Suprapubic skin (tissue), 4 donors: ENCODE data around the gene STXBP2. TPM values are rescaled to one million over a fixed set of nuclear protein-coding genes. Genes with fewer than 3 reads are reported as not detected.

Experiments
- DNase-seq, 2 donors: peaks; one replicate each; pipeline ENCODE4 v3.0.0-alpha.2; 2019; ENCODE audit warnings: low spot score in 2 of 2
- H3K27ac ChIP-seq: fragments of 200-600 bp; sonication (generic); one replicate; pipeline ENCODE4 v1.5.1; 2019
- H3K27me3 ChIP-seq: fragments of 200-600 bp; sonication (generic); one replicate; pipeline ENCODE4 v1.5.1; 2019
- H3K36me3 ChIP-seq: fragments of 200-600 bp; sonication (generic); one replicate; pipeline ENCODE4 v1.5.1; 2019
- H3K4me1 ChIP-seq: fragments of 200-600 bp; sonication (generic); one replicate; pipeline ENCODE4 v1.5.1; 2019
- H3K4me3 ChIP-seq: fragments of 200-600 bp; sonication (generic); one replicate; pipeline ENCODE4 v1.5.1; 2019; ENCODE audit warnings: mild to moderate bottlenecking
- H3K9me3 ChIP-seq: fragments of 200-600 bp; sonication (generic); one replicate; pipeline ENCODE4 v1.5.1; 2019
- CTCF ChIP-seq, 2 donors: fragments of 200-600 bp in 1 of 2; fragments of 450-650 bp in 1 of 2; sonication (generic) in 1 of 2; IDR thresholded peaks; one replicate each; pipeline ENCODE4 v1.5.1; 2016 to 2019; ENCODE audit warnings: antibody characterized with exemption in 2 of 2, mild to moderate bottlenecking in 1 of 2, moderate library complexity in 1 of 2
- EP300 ChIP-seq: sonication (generic); formaldehyde crosslinking; IDR thresholded peaks from one replicate; pipeline ENCODE4 v1.6.1; 2017; ENCODE audit warnings: antibody characterized with exemption
- POLR2A ChIP-seq, 2 donors: fragments of 450-650 bp; IDR thresholded peaks; one replicate each; pipeline ENCODE4 v1.6.1; 2017; ENCODE audit warnings: antibody characterized with exemption in 2 of 2, mild to moderate bottlenecking in 2 of 2, moderate library complexity in 2 of 2
- POLR2AphosphoS5 ChIP-seq, 3 donors: sonication (generic); formaldehyde crosslinking; IDR thresholded peaks; one replicate each; pipeline ENCODE4 v1.6.1; 2017; ENCODE audit warnings: antibody characterized with exemption in 3 of 3
- WGBS: methylation state at CpG from one replicate; pipeline ENCODE4 v1.1.5; 2018; 5-methylcytosine and 5-hydroxymethylcytosine counted together
- total RNA-seq, 4 donors: library from RNA; depleted of rRNA; stranded (reverse); fragments of >200 nt; gene quantifications; one replicate each; pipeline ENCODE4 v1.1.0, GENCODE V29; 2016

Gene STXBP2
- total RNA-seq, 4 donors from 2014 or later = 41.2 to 88.7 (median 50.9) TPM

- DNase-seq = no peak
- H3K4me3 ChIP-seq = no peak overlapping the region
- H3K4me1 ChIP-seq = no peaks in the 10 kb centered on the region
- TF ChIP-seq POLR2AphosphoS5 (IDR thresholded peaks at IDR 0.05) (no peak), POLR2A (IDR thresholded peaks at IDR 0.05) (no peak), CTCF (IDR thresholded peaks at IDR 0.05) (no peak), EP300 (no peak)
- no peak overlapping the region for H3K27ac ChIP-seq
- no peaks in the 10 kb centered on the region for H3K27me3 ChIP-seq
- H3K36me3 ChIP-seq = peaks cover 56% of the 10 kb centered on the region
- H3K9me3 ChIP-seq = no peaks in the 10 kb centered on the region
- WGBS = 94% methylated on average over 13 of the region's 31 CpGs
Measured at GRCh38 chr19:7610491-7611240, 26.2 kb upstream of the STXBP2 start.

- H3K36me3 ChIP-seq = peaks cover 49% of the 10 kb centered on the region
- H3K9me3 ChIP-seq = no peaks in the 10 kb centered on the region
- H3K4me1 ChIP-seq = no peaks in the 10 kb centered on the region
- H3K4me3 ChIP-seq = no peak overlapping the region
- H3K27ac ChIP-seq = no peak overlapping the region
- TF ChIP-seq POLR2AphosphoS5 (IDR thresholded peaks at IDR 0.05) (no peak), CTCF (IDR thresholded peaks at IDR 0.05) (no peak), POLR2A (IDR thresholded peaks at IDR 0.05) (no peak), EP300 (no peak)
- H3K27me3 ChIP-seq = no peaks in the 10 kb centered on the region
- 84% methylated on average over 32 of the region's 41 CpGs for WGBS
- DNase-seq = no peak
Measured at GRCh38 chr19:7611541-7612279, 25.2 kb upstream of the STXBP2 start.

- 91% methylated on average over 22 of the region's 81 CpGs for WGBS
- peaks cover 54% of the 10 kb centered on the region for H3K36me3 ChIP-seq
- H3K9me3 ChIP-seq = no peaks in the 10 kb centered on the region
Measured at GRCh38 chr19:7612282-7613274, 24.3 kb upstream of the STXBP2 start.

GRCh38 chr19:7614859-7615741 lies 21.8 kb upstream of the STXBP2 start:
- Histone ChIP-seq H3K9me3 (no peaks in the 10 kb centered on the region), H3K4me1 (peaks cover 23% of the 10 kb centered on the region), H3K27ac (no peak overlapping the region), H3K36me3 (peaks cover 68% of the 10 kb centered on the region), H3K27me3 (no peaks in the 10 kb centered on the region), H3K4me3 (no peak overlapping the region)
- WGBS = 85% methylated on average over 45 of the region's 59 CpGs
- DNase-seq = no peak
- TF ChIP-seq CTCF (IDR thresholded peaks at IDR 0.05) (no peak), POLR2A (IDR thresholded peaks at IDR 0.05) (no peak), POLR2AphosphoS5 (IDR thresholded peaks at IDR 0.05) (no peak), EP300 (no peak)

More at GRCh38 chr19:7612282-7613274, 24.3 kb upstream of the STXBP2 start:
- H3K4me3 ChIP-seq = no peak overlapping the region
- DNase-seq = no peak
- TF ChIP-seq CTCF (IDR thresholded peaks at IDR 0.05) = no peak
- TF ChIP-seq EP300 = no peak
- no peak for TF ChIP-seq POLR2A (IDR thresholded peaks at IDR 0.05)
- TF ChIP-seq POLR2AphosphoS5 (IDR thresholded peaks at IDR 0.05) = no peak
- no peaks in the 10 kb centered on the region for H3K27me3 ChIP-seq
- no peaks in the 10 kb centered on the region for H3K4me1 ChIP-seq
- no peak overlapping the region for H3K27ac ChIP-seq
